GM12892 (cell line): ENCODE data around the gene BPIFB4.

Source experiments
- POLR2A ChIP-seq: IDR thresholded peaks from 2 replicates; pipeline ENCODE4 v1.6.1; 2011; ENCODE audit warnings: low read depth, low read length, control low read depth
- POLR2AphosphoS5 ChIP-seq: IDR thresholded peaks from 2 replicates; pipeline ENCODE4 v1.6.1; 2011; ENCODE audit warnings: low read depth, low read length, control low read depth

DNA sequence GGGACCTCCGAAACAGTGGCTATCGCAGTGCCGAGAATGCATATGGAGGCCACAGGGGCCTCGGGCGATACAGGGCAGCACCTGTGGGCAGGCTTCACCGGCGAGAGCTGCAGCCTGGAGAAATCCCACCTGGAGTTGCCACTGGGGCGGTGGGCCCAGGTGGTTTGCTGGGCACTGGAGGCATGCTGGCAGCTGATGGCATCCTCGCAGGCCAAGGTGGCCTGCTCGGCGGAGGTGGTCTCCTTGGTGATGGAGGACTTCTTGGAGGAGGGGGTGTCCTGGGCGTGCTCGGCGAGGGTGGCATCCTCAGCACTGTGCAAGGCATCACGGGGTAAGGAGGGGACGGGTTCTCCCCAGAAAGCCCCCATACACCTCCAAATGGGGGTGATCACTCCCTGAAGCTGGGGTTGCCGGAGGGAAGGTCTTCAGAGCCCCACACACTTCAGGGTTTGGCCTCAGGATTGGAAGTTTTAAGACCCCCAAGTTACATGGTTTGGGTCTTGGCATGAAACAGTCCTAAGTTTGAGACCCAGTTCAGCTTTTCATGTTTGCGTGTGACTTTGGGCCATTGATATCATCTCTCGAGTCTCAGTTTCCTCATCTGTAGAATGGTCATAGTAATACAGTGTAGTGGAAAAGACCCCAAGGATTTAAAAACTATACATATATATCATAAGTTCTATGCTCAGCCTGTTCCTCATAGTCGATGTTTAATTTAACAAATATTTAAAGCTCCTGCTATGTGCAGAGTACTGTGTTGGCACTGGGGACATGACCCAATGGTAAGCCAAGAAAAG is 4.3 kb downstream of the BPIFB4 start:
- TF ChIP-seq POLR2A (no peak), POLR2AphosphoS5 (no peak)
